ENCODE measurements around the gene DEFB121.
"Not testable (repeated sequence)": the region's sequence is repeated elsewhere in the genome, so short reads cannot be mapped to it uniquely, and the experiment has no call there.

The DEFB121 gene
- 0 reads per million in 2 donors for total RNA-seq

DNA sequence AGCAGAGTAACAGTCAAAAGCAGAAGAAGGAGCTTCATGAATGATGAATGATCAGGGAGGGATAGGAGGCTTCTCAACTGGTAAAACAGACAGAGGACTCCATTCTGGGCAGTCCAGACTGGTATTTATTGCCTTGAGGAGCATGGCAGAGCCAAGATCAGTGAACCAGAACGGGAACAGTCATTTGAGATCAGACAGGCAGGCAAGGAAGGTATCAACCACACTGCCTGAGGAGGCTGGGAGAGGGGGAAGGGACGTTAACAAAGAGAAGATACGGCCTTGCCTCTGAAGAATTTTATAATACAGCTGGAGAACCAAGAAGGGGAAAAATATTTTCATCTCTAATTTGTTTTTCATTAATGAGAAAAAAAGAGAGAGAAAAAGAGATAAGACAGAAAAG lies at the start of gene DEFB121:
Gene DEFB121, minus strand, starts transcription at position 101 of the 400 bp plus-strand sequence. Its CDS starts 63 bp downstream, at position 38.
- DNase-seq, result no peak

DNA sequence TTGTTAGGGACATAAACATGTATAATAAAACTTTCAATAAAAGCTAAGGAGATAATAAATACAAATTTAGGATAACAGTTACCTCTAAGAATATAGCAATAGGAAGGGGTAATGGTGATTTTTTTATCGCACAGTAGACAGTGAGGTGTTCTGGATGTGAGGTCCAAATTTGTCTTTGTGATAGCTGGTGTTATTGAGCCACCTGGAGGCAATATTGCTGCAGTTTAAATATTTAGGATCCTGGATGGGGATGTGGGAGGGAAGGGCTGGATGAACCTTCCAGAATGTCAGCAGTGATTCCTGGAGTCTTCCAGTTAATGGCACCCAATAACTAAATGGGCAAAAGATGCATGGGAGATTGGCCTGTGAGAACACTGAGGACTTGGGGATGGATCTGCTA lies 48.3 kb upstream of the DEFB121 start:
- no peak for DNase-seq

- DNase-seq, result no peak
Measured at GRCh38 chr20:31452575-31452974, 46.6 kb upstream of the DEFB121 start.

DNA sequence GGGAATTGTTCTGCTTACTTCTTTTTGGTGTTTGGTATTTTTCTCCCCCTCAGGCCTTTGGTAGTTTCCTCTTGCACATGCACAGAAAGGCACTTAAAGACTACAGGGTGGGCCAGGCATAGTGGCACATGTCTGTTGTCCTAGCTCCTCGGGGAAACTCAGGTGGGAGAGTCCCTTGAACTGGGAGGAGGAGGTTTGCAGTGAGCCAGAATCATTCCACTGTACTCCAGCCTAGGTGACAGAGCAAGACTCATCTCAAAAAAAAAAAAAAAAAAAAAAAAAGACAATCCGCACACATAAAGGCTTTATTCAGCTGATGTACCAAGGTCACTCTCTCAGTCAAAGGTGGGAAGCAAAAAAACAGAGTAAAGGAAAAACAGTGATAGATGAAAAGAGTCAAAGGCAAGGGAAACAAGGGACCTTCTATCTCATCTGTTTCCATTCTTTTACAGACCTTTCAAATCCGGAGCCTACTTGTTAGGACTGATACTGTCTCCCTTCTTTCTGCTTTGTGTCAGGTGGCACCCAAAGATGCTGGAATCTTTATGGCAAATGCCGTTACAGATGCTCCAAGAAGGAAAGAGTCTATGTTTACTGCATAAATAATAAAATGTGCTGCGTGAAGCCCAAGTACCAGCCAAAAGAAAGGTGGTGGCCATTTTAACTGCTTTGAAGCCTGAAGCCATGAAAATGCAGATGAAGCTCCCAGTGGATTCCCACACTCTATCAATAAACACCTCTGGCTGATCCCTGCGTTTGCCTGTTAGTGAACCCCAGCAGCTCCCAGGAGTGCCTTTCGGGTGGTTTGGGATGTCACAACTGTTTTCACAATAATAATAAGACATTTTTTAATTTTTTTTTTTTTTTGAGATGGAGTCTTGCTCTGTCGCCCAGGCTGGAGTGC lies 43.7 kb upstream of the DEFB121 start:
- no peak for DNase-seq

DNA sequence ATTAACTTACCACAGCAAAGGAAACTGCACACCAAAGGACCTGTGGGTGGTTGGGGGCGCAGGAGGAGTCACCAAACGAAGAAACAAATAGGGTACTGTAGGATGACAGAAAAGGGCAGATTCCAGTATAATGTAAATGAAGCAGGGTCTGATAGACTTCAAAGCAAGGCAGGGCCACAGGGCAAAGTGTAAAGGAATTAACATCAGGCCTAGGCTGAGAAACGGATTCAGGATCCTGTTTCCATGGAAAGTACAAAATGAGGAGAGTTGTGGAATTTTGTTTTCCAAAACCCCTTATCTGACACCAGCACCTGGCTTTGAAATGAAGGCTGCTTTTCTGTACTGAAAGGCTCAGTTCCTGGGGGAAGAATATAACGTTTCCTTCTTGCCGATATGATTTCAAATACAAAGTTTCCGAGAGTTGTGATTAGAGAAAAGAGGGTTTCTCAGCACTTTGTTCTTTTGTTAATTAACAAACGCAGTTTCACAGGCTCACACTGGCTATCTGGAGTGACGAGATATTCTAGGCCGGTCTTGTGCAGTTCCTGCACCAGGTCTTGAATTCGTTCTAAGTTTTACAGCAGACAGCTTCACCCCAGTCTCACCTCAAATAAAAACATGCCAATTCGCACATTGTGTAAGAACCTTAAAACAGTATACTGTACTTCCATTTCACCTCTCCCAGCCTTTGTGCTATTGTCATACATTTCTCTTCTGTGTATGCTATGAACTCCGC lies 40.2 kb upstream of the DEFB121 start:
- DNase-seq, result no peak

- no peak for DNase-seq
Measured at GRCh38 chr20:31440012-31440659, 34.1 kb upstream of the DEFB121 start, which contains the start of gene DEFB123. DEFB123 (plus strand) TSS chr20:31440632; CDS start chr20:31440699, 67 bp downstream.

DNA sequence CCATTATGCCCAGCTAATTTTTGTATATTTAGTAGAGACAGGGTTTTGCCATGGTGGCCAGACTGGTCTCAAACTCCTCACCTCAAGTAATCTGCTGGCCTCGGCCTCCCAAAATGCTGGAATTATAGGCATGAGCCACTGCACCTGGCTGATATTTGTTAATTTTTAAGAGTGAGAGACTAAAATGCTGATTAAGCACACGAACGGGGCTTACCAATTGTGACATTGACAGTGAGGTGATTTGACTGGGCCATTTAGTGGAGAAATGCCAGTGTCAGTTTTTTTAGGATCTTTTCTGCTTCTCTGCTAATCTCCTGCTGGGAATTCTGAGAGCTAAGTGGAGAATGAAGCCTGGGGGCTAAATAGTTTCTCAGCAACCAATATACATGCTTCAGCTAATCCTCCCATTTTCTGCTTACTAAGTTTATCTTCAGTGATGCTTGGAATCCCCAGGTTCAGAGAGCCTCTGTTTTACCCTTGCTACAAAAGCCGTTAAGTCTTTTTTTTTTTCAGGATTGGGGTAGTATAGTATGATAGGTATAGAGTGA lies 24.6 kb upstream of the DEFB121 start:
- DNase-seq, result no peak

DNA sequence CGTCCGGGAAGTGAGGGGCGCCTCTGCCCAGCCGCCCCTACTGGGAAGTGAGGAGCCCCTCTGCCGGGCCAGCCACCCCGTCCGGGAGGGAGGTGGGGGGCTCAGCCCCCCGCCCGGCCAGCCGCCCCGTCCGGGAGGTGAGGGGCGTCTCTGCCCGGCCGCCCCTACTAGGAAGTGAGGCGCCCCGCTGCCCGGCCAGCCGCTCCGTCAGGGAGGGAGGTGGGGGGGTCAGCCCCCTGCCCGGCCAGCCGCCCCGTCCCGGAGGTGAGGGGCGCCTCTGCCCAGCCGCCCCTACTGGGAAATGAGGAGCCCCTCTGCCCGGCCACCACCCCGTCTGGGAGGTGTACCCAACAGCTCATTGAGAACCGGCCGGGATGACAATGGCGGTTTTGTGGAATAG lies 21.6 kb upstream of the DEFB121 start:
- not testable (repeated sequence) for DNase-seq

DNA sequence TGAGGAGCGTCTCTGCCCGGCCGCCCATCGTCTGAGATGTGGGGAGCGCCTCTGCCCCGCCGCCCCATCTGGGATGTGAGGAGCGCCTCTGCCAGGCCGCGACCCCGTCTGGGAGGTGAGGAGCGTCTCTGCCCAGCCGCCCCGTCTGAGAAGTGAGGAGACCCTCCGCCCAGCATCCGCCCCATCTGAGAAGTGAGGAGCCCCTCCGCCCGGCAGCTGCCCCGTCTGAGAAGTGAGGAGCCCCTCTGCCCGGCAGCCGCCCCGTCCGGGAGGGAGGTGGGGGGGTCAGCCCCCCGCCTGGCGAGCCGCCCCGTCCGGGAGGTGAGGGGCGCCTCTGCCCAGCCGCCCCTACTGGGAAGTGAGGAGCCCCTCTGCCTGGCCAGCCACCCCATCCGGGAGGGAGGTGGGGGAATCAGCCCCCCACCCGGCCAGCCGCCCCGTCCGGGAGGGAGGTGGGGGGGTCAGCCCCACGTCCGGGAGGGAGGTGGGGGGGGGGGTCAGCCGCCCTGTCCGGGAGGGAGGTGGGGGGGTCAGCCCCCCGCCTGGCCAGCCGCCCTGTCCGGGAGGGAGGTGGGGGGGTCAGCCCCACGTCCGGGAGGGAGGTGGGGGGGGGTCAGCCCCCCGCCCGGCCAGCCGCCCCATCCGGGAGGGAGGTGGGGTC lies 21.0 kb upstream of the DEFB121 start:
- not testable (repeated sequence) for DNase-seq

- no peak for DNase-seq
Measured at GRCh38 chr20:31425797-31426196, 19.8 kb upstream of the DEFB121 start.

GRCh38 chr20:31418307-31418706 lies 12.3 kb upstream of the DEFB121 start:
- no peak for DNase-seq

DNA sequence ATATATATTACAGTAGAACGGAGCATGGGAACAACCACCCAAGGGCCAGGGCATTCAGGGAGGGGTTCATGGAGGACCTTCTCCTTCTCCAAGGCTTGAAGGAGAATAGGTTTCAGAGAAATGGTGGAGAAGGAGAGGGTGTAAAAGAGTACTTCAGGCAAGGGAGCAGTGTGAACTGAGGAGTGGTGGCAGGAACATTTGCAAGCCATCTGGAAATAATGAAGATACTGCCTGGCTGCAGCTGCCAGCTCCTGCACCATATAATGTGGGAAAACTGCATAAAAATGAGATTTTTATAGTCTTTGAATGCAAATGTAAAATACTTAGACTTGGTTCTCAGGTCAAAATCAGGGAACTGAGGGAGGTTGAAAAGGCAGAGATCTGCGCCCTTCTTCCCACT lies 9.6 kb upstream of the DEFB121 start:
- no peak for DNase-seq

DNA sequence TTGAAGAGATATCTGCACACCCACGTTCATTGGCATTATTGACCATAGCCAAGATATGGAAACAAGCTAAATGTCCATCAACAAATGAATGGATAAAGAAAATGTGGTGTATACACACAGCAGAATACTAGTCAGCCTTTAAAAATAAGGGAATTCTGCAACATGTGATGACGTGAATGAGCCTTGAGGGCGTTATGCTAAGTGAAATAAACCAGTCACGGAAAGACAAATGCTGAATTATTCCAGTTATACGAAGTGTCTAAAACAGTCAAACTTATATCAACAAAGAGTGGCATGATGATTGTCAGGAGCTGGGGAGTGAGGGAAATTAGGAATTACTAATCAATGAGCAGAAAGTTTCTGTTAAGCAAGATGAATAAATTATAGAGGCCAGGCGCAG lies 8.4 kb upstream of the DEFB121 start:
- no peak for DNase-seq

DNA sequence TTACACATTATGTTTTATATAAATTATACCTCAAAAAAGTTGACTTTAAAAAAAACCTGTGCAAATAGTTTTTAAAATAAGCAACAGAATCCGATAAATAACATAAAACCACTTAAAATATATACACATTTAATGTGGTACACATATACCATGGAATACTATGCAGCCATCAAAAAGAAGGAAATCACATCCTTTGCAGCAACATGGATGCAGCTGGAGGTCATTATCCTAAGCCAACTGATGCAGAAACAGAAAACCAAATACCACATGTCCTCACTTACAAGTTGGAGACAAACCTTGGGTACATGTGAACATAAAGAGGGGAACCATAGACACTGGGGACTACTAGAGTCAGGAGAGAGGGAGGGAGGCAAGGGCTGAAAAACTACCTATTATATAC lies 4.0 kb upstream of the DEFB121 start:
- no peak for DNase-seq

DNA sequence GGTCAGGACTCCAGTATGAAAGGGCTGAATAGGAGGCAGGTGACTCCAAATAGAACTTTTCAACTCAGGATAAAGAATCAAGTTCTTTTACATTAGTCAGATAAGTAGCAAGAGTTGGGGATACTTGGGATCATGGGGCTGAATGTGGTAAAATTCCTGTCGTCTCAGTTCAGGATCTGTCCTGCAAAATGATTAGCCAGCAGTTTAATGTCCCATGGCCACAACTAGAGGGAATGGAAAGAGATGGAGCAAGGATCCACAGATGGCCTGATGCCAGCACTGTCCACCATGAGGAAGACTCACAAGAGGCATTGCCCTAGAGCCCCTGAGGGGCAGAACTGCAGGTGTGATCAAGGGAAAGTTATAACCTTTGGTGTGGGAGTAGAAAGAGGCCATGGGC lies 2.1 kb downstream of the DEFB121 start:
- no peak for DNase-seq

- no peak for DNase-seq
Measured at GRCh38 chr20:31394900-31395299, 11.1 kb downstream of the DEFB121 start.

- no peak for DNase-seq
Measured at GRCh38 chr20:31392836-31393235, 13.2 kb downstream of the DEFB121 start.

GRCh38 chr20:31390490-31390889 lies 15.5 kb downstream of the DEFB121 start, which contains the start of gene DEFB119:
DEFB119 (minus strand) TSS chr20:31390590; CDS start chr20:31390483, 107 bp downstream.
- no peak for DNase-seq

- no peak for DNase-seq
Measured at GRCh38 chr20:31374346-31374745, 31.7 kb downstream of the DEFB121 start.

DNA sequence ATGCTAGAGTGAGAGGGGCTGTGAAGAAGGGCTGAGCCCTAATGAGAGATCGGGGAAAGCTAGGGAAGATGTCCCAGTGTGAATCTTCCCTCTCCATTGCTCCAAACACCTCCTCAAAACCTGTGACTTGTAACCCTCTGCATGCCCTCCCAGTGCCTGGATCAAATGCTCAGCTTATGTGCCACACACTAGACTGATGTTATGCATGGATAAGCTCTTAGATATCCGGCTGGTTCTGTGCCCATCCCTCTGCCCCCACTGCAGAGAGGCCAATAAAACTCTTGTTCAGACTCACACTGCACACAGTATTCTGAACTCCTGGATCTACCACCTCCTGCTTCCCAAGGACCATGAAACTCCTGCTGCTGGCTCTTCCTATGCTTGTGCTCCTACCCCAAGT lies 37.7 kb downstream of the DEFB121 start, which contains the start of gene DEFB118:
Gene DEFB118, plus strand, starts transcription at position 301 of the 400 bp plus-strand sequence. Its CDS starts 50 bp downstream, at position 351.
- no peak for DNase-seq

DNA sequence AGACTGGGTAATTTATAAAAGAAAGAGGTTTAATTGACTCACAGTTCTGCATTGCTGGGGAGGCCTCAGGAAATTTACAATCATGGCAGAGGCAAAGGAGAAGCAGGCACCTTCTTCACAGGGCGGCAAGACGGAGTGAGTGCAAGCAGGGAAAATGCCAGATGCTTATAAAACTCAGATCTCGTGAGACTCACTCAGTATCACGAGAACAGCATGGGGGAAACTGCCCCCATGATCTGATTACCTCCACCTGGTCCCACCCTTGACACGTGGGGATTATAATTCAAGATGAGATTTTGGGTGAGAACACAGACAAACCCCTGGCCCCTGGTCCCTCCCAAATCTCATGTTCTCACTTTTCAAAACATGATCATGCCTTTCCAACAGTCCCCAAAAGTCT lies 41.7 kb downstream of the DEFB121 start:
- DNase-seq, result not testable (repeated sequence)

- DNase-seq, result no peak
Measured at GRCh38 chr20:31363295-31363694, 42.7 kb downstream of the DEFB121 start.

All from T-helper 2 cell (primary cell).